ENCODE results near the gene DOCK10. TPM values are rescaled to one million over a fixed set of nuclear protein-coding genes. Genes with fewer than 3 reads are reported as not detected.

Gene DOCK10
- total RNA-seq, 1 experiment from 2014 or later = 0.96 TPM

DNA sequence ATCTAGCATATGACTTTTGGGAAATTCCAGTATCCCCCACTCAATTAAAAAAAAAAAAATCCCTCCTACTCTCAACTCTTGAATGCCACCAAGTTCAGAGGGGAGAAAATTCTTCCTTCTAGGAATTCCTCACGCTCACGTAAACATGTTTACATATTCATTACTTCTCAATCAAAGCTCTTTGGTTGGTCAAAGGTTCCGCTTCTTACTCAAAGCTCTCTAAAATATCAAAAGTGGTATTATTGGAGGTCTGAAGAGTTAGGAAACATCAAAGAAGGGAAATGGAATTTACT is 4.1 kb downstream of the DOCK10 start:
- Mint-ChIP-seq H3K4me3 (ENCODE audit: unreplicated experiment) (no peak overlapping the region), H3K27me3 (ENCODE audit: insufficient read depth, unreplicated experiment) (peaks cover 26% of the 10 kb centered on the region), H3K4me1 (ENCODE audit: insufficient read depth, unreplicated experiment) (peaks cover 14% of the 10 kb centered on the region), H3K9me3 (ENCODE audit: unreplicated experiment) (no peaks in the 10 kb centered on the region), H3K36me3 (ENCODE audit: insufficient read depth, unreplicated experiment) (no peaks in the 10 kb centered on the region), H3K27ac (ENCODE audit: low read depth, unreplicated experiment) (no peak overlapping the region)
- ChIA-PET POLR2A (no interaction called here), CTCF (no interaction called here)
- no TSS peak for BruUV-seq (replicated peaks)
- TF ChIP-seq, protein P1, sequence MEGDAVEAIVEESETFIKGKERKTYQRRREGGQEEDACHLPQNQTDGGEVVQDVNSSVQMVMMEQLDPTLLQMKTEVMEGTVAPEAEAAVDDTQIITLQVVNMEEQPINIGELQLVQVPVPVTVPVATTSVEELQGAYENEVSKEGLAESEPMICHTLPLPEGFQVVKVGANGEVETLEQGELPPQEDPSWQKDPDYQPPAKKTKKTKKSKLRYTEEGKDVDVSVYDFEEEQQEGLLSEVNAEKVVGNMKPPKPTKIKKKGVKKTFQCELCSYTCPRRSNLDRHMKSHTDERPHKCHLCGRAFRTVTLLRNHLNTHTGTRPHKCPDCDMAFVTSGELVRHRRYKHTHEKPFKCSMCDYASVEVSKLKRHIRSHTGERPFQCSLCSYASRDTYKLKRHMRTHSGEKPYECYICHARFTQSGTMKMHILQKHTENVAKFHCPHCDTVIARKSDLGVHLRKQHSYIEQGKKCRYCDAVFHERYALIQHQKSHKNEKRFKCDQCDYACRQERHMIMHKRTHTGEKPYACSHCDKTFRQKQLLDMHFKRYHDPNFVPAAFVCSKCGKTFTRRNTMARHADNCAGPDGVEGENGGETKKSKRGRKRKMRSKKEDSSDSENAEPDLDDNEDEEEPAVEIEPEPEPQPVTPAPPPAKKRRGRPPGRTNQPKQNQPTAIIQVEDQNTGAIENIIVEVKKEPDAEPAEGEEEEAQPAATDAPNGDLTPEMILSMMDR (IDR thresholded peaks at IDR 0.05; ENCODE audit: unreplicated experiment) = no peak
- no peak for DNase-seq (ENCODE audit: unreplicated experiment)
- intact Hi-C loops (cut with micrococcal nuclease) = no loop called here

DNA sequence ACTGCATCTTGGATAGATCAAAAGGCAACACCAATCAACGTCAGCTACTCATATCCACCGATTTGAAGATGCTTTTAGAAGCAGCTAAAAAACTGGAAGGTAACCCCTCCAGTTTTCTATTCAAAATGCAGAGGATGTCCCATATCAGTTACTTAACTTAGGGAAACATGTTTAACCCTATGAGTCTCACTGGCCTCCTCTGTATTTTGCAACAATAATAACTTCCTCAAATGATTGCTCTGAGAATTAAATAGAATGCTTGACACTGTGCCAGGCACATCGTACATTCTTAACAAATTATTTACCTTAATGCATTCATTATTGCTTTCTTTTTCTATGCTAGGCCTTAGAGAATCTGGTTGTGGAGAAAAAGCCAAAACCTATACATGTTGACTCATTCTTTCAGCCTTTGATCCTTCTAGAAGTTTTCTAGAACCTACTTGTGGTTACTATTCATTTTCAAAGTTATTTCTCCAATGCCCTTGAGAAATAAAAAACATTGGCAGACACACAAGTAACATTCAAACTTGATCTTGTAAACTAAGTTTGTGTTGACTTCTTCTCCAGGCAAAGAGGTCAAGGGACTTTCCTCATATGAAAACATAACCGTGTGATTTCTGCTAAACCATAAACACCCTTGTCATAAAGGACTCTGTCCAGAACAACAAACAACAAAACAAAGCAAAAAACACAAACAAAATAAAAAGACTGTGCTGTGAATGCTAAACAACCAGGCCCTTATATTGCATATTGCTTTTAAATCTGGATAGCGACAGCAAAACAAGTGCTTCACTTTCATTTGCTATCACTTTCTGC is 4.6 kb downstream of the DOCK10 start:
- POLR2A ChIA-PET = no interaction called here
- Mint-ChIP-seq H3K4me1 (ENCODE audit: insufficient read depth, unreplicated experiment) (peaks cover 14% of the 10 kb centered on the region), H3K27ac (ENCODE audit: low read depth, unreplicated experiment) (no peak overlapping the region), H3K36me3 (ENCODE audit: insufficient read depth, unreplicated experiment) (no peaks in the 10 kb centered on the region), H3K27me3 (ENCODE audit: insufficient read depth, unreplicated experiment) (peaks cover 21% of the 10 kb centered on the region), H3K4me3 (ENCODE audit: unreplicated experiment) (no peak overlapping the region), H3K9me3 (ENCODE audit: unreplicated experiment) (no peaks in the 10 kb centered on the region)
- TF ChIP-seq, protein P1 (IDR thresholded peaks at IDR 0.05; ENCODE audit: unreplicated experiment) = no peak
- no peak for DNase-seq (ENCODE audit: unreplicated experiment)
- CTCF ChIA-PET = no interaction called here
- intact Hi-C loops (cut with micrococcal nuclease) = no loop called here
- BruUV-seq (replicated peaks) = no TSS peak

DNA sequence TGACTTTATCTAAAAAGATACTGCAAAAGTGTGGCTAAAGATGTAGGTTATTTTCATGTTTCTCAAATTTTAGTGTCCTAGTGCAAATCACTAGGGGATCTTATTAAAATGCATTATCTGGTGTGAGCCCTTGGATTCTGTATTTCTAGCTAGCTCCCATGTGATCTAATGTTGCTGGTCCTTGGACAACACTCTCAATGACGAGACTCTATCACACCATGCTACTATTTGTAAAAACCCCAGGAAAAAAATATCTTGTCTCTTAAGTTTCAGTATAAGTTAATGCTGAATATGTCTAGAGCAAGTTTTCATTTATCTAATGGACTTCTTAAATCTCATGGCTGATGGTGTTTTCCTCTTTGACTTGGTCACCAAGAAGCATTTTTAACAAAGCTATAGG is 5.8 kb downstream of the DOCK10 start:
- BruUV-seq (replicated peaks) = no TSS peak
- DNase-seq (ENCODE audit: unreplicated experiment) = no peak
- intact Hi-C loops (cut with micrococcal nuclease) = no loop called here
- Mint-ChIP-seq H3K27me3 (ENCODE audit: insufficient read depth, unreplicated experiment) (peaks cover 19% of the 10 kb centered on the region), H3K36me3 (ENCODE audit: insufficient read depth, unreplicated experiment) (no peaks in the 10 kb centered on the region), H3K9me3 (ENCODE audit: unreplicated experiment) (no peaks in the 10 kb centered on the region), H3K27ac (ENCODE audit: low read depth, unreplicated experiment) (no peak overlapping the region), H3K4me1 (ENCODE audit: insufficient read depth, unreplicated experiment) (peaks cover 13% of the 10 kb centered on the region), H3K4me3 (ENCODE audit: unreplicated experiment) (no peak overlapping the region)
- POLR2A ChIA-PET = no interaction called here
- CTCF ChIA-PET = no interaction called here
- TF ChIP-seq, protein P1 (IDR thresholded peaks at IDR 0.05; ENCODE audit: unreplicated experiment) = no peak

DNA sequence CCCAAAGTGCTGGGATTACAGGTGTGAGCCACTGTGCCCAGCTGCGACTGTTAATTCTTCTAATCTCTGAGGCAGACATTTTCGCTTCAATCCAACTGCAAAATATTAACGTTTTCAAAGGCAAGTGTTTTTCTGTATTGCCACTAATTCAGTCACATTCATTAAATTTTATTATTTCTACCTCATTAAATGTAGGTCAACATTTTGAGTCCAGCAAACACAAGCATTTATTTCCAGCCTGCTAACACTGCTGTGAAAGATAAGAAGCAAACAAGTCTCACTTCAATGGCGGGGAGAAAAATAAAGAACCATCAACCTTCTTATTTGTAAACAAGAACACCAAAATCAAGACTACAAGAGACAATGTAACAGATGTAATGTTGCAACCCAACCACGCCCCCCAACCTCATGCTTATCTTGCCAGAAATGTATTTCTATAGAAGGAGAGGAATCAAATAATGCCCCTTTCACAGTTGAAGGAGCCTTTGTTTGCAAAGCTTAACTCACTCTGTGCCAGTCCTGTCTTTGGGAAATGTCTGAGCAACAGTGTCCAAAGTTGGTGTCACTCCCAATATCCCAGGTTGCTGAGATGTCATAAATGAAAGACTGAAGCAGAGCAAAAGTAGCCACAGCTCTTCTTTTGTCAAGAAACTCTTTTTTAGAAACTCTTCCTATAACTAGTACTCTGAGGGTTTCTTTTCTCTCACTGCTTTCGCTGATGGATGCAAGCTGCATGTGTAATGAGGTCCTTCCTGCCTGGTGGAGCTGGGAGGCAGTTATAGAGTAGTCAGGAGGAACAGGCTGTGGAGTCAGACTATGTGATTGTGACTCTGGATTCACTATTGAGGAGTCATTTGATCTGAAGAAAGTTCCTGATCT is 8.6 kb downstream of the DOCK10 start:
- ChIA-PET POLR2A (no interaction called here), CTCF (interaction anchor here (0.6 kb wide), 1 partner anchor 591 kb away, joined by 3 read pairs; no protein-coding TSS in a partner anchor)
- Mint-ChIP-seq H3K27ac (ENCODE audit: low read depth, unreplicated experiment) (no peak overlapping the region), H3K27me3 (ENCODE audit: insufficient read depth, unreplicated experiment) (no peaks in the 10 kb centered on the region), H3K36me3 (ENCODE audit: insufficient read depth, unreplicated experiment) (no peaks in the 10 kb centered on the region), H3K4me3 (ENCODE audit: unreplicated experiment) (no peak overlapping the region), H3K4me1 (ENCODE audit: insufficient read depth, unreplicated experiment) (peaks cover 8% of the 10 kb centered on the region), H3K9me3 (ENCODE audit: unreplicated experiment) (no peaks in the 10 kb centered on the region)
- BruUV-seq (replicated peaks) = no TSS peak
- TF ChIP-seq, protein P1 (IDR thresholded peaks at IDR 0.05; ENCODE audit: unreplicated experiment) = no peak
- intact Hi-C loops (cut with micrococcal nuclease) = no loop called here
- DNase-seq (ENCODE audit: unreplicated experiment) = no peak

All from MCF 10A (cell line).